Stimulated activated CD4-positive, alpha-beta T cell treated with anti-CD3 and anti-CD28 coated beads, Interleukin-1b, Interleukin-23, amount 100 ng/mL, for 4 hours (primary cell): Measurements from ENCODE around the gene URAD.

Experiments
- DNase-seq, 2 donors: peaks; one replicate each; pipeline ENCODE4 v3.0.0-alpha.2; 2020; ENCODE audit warnings: low read depth in 2 of 2

URAD gene

DNA sequence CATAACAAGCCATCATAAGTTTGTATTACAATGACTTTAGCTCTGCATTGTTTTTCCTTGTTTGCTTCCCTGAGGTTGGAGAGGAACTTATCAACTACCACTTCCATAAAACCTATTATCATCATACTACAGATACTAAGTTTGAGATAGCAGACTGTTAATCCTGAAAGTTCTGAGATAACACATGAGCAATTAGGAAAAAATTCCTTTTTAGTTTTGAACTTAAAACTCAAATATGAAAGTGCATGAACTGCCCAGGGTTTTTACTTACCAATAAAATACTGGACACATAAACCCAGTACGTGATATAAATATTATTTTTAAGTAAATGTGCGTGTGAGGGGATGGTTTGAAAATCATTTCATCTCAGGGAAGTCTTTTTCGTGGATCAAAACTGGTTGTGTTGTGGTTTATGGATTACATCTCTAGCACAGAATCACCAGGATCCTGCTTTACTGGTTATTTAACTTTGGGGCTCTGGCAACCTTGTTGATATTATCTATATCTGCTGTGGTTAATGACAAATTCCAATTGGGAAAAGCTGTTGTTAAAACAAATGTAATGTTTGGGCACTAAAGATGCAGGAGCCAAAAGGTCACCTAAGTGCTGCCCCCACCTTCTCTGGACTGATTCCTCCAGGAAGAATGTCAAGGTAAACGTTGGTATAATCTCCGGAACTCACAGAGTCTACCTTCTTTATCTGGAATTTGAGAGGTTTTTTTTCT is 31.8 kb downstream of the URAD start:
- DNase-seq, result no peak

DNA sequence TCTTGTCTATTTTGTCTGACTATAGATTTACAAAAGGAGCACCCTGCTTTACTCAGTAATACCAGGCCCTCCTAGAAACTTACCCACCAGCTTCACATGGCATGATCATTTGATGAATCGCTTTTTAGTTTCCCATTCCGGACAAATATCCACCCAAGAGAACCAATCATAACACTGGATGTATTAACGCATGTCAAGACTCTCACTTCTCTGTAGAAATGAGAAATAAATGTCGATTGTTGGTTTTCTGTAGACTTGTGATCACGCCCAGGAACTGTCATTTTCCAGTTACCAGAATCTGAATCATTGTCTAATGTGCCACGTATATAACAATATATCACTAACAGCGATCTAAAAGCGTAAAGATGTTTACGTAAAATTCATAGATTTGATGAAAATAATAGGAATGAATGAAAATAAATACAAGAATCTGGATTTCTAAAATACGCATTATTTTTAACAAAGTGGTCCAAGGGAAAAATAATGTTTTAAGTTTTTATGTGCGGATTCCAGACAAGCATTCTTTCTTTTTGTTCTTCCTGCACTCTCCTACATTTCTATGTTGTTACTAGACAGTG is 33.4 kb downstream of the URAD start:
- no peak for DNase-seq

DNA sequence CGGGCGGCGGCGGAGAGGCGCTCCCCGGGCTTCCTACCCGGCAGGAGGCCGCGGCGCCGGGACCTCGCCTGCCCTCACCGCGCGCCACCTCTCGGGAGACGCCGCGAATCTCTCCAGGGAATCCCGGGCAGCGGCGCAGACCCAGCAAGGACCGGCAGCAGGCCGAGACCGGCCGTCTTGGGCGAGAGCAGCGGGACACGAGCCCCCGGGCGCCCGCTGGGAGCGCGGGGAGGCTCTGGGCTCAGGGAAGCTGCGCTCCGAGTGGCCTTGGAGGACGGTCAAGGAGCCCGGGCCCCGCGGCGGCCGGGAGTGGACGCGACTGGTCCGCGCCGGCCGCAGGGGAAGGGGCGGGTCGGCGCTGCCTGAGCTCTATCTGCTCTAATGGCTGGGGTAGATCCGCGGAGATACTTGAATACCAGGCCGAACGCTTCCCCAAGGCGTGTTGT is 34.1 kb downstream of the URAD start:
- DNase-seq, result no peak

DNA sequence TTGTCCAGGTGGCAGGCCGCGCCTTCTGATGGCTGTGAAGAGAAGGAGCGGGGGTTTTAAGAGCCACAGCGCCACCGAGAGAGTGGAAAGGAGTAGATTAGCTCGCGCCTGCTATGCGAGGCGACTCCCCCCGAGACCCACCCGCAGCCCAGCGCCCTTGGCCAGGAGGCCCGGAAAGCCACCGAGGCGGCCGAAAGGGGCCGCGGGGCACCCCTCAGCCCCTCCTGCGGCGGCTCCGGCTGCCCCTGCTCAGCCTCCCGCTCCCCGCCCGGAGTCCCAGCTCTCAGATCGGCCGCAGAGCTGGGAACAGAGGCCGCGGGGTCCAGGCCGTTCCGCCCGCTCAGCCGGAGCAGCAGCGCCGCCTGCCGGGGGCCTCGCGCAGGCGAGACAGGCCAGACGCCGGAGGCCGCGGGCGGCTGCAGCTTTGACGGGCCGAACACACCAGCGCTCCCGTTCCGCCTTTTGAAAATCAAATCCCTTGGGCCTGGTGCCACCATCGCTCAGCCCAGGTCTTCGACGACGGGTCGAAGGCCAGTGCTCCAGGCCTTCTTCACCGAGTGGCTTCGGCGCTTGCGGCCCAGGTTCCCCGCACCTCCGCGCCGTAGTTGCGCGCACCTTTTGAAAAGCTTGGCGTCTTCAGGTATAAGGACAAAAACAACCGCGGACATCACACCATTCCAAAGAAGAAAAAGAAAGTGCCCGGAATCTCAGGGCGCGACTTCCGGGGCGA is 34.7 kb downstream of the URAD start:
- peak; percentile 34 to 73 for DNase-seq

DNA sequence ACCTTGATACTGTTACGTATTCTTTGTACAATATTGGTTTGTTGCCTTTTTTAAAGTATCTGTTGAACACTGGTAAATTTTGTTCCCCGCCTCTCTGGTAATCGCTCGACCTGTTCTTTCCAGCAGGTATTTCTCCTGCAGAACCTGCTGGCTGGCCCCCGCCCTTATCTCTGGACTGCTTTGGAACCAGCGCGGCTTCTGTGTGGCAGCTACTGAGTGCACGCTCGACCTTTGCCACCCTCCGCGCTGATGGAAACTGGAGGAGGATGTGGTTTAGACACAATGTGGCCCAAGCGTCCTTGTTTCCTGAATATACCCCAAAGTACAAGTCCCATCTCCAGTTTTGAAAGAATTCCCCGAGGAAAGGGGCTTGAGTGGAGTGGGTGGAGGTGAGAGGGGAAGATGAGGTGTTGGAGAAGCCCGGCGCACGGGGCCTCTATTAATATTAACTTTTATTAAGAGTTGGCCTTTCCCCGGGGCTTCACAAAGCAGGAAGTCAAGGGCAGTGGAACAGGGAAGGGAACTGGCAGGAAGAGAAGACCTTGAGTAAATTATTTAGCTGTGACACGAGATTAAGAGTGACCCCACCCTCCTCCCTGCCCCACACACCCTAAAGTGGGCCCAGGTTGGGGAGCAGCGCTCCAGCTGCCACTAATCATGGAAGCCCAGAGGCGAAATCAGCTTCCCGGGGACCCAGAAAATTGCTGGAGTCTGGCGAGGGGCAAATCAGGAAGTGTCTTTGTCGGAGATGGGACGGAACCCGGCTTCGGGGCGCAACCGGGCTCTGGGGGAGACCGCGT is 35.4 kb downstream of the URAD start:
- no peak for DNase-seq

DNA sequence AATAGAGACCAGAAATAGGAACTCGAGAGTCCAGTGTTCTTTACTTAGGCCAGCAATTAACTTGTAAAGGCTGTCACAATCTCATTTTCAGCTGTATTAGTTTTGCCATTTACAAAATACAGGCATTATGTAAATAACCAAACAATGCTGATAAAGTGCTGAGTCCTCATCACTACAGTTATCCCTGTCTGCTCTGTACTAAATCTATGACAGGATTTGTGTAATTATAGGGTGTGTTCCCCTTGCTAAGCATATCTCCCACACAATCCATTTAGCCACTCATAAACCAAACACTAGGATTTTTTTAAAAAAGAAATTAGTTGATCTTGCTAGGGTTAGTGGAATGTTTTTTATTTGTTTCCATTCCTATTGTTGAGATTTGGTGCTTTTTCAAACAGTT is 45.5 kb downstream of the URAD start:
- DNase-seq, result no peak

DNA sequence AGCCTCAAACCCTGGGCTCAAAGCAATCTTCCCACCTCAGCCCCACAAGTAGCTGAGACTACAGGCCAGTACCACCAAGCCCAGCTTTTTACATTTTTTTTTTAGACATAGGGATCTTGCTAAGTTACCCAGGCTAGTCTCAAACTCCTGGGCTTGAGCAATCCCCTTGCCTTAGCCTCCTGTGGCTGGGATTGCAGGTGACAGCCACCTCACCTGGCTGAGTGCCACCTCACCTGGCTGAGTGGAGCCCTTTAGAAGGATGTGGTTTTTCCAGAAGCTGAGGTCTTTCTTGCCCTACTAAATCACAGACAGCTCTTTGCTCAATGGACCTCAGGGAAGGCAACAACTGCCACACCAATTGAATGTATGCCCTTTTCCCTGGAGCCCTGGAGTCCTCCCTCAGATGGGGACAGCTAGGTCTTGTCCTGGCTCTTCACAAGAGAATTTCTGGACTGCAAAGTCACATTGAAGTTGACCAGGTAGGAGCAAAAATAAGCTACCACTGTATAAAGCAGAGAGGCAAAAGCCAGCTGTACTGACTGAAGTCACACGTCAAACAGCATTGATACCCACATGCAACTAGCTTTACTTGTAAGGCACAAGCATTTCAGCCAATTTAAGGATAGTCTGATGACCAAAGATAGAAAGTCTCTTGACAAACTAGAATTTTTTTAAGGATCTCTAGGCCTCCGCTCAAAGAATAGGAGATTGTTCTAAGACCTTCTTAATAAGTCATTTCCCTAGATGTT is 54.7 kb downstream of the URAD start:
- no peak for DNase-seq

DNA sequence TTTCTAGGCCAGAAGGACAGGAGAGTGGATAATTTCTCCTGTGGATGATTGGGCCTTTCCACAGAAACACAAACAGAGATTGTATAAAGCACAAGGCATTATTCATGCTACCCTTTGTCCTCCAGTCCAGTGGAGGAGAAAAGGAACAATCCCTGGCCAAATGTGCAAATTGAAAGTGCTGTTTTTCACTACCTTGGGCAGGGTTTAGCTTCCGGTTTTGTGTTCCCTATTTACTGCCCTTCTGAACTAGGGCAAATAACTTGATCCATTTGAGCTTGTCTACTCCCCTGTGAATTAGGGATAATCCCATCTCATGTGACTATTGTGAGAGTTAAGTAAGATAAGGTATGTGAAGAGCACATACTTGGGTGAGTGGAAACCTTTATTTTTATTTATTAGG is 55.4 kb downstream of the URAD start:
- no peak for DNase-seq

DNA sequence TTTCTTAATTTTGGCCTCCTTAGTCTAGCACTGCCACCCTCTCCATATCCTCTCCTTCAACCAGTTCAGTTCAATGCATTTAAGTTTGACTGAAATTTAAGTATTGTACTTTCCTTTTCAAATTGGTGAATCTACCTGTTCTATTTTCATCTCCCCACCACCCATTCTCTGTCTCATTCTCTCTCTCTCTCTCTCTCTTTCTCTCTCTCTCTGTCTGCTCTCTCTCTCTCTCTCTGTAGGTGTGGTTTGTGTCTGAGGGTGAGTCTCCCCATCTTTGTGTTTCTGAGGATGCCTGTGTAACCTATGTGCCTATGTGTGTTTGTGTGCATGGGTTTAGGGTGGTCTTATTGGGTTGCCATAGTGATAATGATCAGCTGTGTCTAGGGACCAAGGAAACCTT is 58.6 kb downstream of the URAD start:
- DNase-seq, result no peak

DNA sequence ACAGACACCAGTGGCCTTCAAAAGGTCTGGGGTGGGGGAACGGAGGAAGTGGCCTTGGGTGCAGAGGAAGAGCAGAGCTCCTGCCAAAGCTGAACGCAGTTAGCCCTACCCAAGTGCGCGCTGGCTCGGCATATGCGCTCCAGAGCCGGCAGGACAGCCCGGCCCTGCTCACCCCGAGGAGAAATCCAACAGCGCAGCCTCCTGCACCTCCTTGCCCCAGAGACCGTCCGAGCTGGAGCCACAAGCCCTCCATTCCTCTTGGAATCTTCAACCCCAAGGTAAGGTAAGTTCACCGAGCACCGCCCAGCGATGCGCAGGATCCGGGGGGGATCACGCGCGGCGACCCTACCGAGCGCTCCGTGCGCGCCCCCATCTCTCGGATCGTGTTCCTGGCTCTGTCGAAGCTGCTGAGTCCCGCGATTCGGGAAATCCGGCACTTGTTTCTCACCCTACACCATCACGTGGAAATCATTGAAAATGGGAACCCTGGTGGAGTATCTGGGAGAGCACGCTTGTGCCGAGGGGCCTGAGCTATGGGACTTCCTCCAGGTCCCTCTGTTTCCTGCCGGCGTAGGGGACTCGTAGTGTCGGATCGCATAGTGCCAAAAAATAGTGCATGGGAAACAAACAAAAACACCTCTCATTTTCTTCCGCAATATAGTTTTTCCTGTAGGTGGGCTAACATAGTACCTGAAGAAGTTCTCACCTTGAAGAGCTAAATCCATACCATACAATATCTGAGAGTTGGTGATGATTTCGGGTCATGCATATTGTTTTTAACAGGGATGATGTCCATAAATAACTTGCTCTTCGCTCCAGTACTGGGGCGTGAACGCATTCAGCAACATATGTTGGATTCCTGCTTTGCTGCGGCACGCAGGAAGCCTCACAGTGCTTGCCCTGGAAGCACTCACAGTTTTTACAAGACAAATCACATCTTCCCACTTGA is 59.4 kb downstream of the URAD start:
- DNase-seq, result no peak

DNA sequence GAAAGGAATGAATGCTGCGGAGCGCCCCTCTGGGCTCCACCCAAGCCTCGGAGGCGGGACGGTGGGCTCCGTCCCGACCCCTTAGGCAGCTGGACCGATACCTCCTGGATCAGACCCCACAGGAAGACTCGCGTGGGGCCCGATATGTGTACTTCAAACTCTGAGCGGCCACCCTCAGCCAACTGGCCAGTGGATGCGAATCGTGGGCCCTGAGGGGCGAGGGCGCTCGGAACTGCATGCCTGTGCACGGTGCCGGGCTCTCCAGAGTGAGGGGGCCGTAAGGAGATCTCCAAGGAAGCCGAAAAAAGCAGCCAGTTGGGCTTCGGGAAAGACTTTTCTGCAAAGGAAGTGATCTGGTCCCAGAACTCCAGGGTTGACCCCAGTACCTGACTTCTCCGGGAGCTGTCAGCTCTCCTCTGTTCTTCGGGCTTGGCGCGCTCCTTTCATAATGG is 60.1 kb downstream of the URAD start:
- DNase-seq, result no peak
